Epithelial cell of proximal tubule (primary cell): ENCODE results near the gene ANKRD13D. TPM values are rescaled to one million over a fixed set of nuclear protein-coding genes. Genes with fewer than 3 reads are reported as not detected.

Source experiments
- DNase-seq: peaks from one replicate; pipeline ENCODE4 v3.0.0-alpha.2; 2011; ENCODE audit warnings: low read depth
- H3K4me3 ChIP-seq: 2 replicates; pipeline ENCODE4 v1.5.1; 2011; ENCODE audit warnings: low read depth, mild to moderate bottlenecking, low read length
- total RNA-seq: library from RNA; depleted of rRNA; stranded (reverse); fragments of >200 nt; gene quantifications from 2 replicates; pipeline ENCODE4 v1.2.3, GENCODE V29; 2015
- TF ChIP-seq, protein P1 (sequence below): conservative IDR thresholded peaks from 2 replicates; pipeline ENCODE4 v1.5.1; 2012; ENCODE audit warnings: low read depth, mild to moderate bottlenecking, low read length

The ANKRD13D gene
- total RNA-seq, 1 donor from 2014 or later: 32.3 TPM

DNA sequence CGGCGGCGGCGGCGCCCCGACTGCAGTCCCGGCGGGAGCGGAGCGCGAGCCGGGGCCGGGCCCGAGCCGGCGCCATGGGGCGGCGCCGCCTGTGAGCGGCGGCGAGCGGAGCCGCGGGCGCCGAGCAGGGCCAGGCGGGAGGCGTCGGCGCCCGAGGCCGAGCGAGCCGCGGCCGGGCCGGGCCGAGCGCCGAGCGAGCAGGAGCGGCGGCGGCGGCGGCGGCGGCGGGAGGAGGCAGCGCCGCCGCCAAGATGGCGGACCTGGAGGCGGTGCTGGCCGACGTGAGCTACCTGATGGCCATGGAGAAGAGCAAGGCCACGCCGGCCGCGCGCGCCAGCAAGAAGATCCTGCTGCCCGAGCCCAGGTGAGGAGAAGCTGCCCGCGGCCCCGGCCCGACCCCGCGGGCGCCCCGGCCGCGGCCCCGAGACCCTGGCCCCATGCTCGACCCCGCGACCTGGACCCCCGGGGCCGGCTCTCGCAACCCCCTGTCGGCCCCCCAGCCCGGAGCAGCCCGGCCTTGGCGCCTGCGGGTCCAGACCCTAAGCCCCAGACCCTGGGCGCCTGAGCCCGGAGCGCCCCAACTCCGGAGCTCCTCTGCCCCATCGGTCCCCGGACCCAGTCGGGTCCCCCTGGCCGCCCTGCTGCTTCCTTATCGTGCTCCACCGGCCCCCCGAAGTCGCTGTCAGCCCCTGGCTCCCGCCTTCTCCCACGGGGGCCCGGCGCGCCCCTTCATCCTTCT is 22.5 kb upstream of the ANKRD13D start, which contains the start of gene GRK2:
Gene GRK2 (plus strand): TSS at position 25 of the 739 bp plus-strand sequence. CDS start 227 bp downstream, at position 252.
- no peak for DNase-seq
- H3K4me3 ChIP-seq: peak within 1 kb of the TSS; percentile 92
- TF ChIP-seq, protein P1, sequence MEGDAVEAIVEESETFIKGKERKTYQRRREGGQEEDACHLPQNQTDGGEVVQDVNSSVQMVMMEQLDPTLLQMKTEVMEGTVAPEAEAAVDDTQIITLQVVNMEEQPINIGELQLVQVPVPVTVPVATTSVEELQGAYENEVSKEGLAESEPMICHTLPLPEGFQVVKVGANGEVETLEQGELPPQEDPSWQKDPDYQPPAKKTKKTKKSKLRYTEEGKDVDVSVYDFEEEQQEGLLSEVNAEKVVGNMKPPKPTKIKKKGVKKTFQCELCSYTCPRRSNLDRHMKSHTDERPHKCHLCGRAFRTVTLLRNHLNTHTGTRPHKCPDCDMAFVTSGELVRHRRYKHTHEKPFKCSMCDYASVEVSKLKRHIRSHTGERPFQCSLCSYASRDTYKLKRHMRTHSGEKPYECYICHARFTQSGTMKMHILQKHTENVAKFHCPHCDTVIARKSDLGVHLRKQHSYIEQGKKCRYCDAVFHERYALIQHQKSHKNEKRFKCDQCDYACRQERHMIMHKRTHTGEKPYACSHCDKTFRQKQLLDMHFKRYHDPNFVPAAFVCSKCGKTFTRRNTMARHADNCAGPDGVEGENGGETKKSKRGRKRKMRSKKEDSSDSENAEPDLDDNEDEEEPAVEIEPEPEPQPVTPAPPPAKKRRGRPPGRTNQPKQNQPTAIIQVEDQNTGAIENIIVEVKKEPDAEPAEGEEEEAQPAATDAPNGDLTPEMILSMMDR: no peak

DNA sequence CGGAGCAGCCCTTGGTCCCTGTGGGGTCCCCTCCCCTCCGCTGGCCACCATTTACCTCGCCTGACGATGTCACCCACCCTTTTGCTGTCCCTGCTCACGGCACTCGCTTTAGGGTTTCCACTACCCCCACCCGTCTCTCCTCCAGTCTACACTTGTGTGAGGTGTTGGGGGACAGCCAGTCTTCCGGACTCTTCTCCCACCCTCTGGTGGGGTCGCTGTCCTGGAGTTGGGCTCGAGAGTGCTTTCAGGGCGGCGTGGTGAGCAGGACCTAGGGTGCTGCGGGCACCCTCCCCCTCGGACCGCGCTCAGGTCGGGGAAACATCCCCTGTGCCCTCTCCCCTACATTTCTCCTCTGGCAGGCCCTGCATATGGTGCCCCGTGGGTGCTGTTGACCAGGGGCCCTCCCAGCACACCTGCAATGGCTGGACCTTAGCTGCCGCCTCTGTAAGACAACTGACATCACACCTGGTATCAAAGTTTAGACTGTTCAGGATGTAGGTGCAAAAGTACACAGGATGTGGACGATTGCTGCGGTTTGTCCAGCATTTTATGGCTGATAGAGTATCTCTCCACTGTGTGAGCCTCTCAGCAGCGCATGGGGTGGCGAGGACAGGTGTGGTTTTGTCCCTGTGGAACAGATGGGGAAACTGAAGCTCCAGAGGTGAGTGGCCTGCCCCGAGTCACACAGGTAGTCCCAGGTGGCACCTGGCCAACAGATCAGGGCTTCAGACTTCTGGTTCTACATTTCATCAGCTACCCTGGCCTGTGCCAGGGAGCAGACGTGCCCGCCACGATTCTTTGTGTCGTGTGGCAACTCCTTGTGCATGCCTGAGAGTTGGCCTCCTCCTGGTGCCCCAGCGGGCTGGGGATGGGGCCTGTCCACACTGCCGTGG is 21.7 kb upstream of the ANKRD13D start:
- no peak for DNase-seq
- TF ChIP-seq, protein P1: peak; percentile 11
- peak overlapping the region; percentile 92 for H3K4me3 ChIP-seq

DNA sequence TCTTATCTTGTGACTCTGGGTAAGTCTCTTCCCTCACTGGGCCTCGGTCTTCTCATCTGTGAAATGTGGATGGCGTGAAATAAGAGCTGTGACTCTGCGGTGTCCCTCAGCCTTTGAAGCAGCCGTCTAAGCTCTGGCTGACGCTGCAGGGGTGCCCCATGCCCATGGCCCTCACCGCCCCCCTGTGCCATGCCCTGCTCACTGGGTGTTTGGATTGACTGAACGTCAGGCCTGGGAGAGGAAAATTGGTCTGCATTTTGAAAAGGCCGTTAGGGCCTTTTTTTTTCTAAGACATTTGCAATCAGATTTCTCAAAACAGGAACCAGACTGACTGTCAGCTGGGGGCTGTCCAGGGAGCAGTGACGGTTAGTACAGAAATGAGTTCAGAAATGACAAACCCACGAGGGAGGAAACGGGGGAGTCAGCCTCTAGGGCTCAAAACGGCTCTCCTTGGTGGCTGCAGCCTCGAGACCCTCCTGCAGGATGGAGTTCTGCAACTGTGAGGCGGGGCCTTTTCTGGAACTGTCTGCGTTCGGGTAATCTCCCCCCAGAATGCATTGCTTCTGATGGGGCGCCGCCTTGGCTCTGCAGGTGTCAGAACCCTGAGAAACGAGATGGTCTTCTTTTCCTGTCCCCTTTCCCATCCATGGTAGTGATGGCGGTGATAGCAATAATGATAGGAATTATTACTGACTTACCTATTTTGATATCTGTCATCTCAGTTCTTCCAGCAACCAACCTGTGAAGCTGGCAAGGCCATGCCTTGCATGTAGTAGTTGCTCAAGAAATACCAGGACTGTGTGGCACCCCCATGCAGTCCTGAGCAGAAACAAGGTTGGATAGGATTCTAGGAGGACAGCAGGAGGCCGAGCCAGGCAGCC is 20.8 kb upstream of the ANKRD13D start:
- peak overlapping the region; percentile 92 for H3K4me3 ChIP-seq
- TF ChIP-seq, protein P1: no peak
- DNase-seq: no peak

DNA sequence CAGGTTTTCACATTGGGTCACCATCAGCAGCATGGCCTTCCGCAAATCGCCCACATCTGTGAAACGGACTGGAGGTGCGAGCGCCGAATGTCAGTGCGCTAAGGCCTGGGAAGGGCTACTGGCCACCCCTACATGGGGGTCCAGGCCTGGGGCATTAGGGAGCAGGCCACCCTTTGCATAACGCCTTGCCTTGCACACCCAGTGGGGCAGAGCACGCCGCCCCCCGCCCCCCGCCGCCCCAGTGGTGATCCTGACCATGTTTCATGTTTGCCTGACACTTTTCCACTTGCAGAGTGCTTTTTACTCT is 20.2 kb upstream of the ANKRD13D start:
- TF ChIP-seq, protein P1: no peak
- no peak overlapping the region for H3K4me3 ChIP-seq
- no peak for DNase-seq

DNA sequence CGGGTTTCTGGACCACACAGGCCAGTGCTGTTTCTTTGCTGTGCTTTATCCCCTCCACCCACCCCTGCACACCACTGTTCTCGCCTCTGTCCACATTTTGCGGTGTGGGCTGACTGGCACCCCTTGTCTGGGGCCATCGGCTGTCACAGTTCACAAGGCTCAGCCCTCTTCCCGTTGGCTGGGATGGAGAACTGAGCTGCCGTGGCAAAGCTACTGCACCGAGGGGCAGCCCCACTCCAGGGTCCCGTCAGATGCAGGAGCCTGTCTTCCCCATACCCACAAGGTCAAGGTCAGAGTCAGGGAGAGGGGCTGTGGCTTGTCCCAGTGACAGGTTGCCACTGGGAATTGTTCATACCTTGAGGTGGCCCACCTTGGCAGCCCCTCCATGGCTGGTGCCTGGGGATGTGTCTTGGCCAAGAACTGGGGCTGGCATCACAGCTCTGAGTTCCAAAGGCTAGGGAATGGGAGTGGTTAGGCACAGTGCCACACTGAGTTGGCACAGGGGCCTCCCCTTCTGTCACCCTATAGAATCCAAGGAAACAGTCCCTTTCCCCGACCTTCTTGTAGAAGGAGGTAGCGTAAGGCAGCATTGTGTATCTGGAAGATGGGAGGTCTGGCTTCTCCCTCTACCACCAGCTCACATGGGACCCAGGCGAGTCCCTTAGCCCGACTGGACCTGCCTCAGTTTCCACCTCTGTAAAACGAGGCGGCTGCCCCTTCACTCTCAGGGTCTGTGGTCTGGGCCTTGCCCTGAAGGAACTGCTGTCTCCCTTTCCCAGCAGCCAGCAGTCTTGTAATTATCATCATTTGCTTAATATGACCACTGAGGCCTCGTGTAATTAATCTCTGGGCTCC is 19.5 kb upstream of the ANKRD13D start:
- DNase-seq: no peak
- TF ChIP-seq, protein P1: no peak

More for the DNA sequence above, 19.5 kb upstream of the ANKRD13D start:
- peak overlapping the region; percentile 46 for H3K4me3 ChIP-seq
